A673 (cell line): Measurements from ENCODE around the gene METTL26. TPM values are rescaled to one million over a fixed set of nuclear protein-coding genes. Genes with fewer than 3 reads are reported as not detected.

Experiments
- BruUV-seq: library from RNA; stranded (reverse); fragments of 400-500 nt; replicated peaks from 2 replicates; lab custom pipeline; 2021; lab: Mats Ljungman, UMichigan
- CTCF ChIA-PET: fragments of 300-600 bp; sonication (Branson Sonifier 250); formaldehyde crosslinking; loops from one replicate; lab custom pipeline; 2022; ENCODE audit warnings: antibody characterized with exemption; lab: Charles Lee
- POLR2A ChIA-PET: fragments of 300-600 bp; sonication (Branson Sonifier 250); formaldehyde crosslinking; loops from one replicate; lab custom pipeline; 2022; ENCODE audit warnings: antibody characterized with exemption; ENCODE audit not compliant: low non-redundant PET; lab: Charles Lee
- DNase-seq: peaks from one replicate; pipeline ENCODE4 v3.0.0-alpha.2; 2015; ENCODE audit warnings: low spot score
- H3K27ac ChIP-seq: fragments of 200-600 bp; sonication (generic); 2 replicates; pipeline ENCODE4 v1.5.1; 2016; ENCODE audit warnings: mixed run types, low read depth, mild to moderate bottlenecking, mixed read lengths, antibody characterized with exemption, low read length; ENCODE audit not compliant: poor library complexity, severe bottlenecking
- H3K27me3 ChIP-seq: fragments of 200-600 bp; sonication (generic); replicated peaks from 2 replicates; pipeline ENCODE4 v1.6.1; 2017; ENCODE audit warnings: mixed run types, low read depth, mild to moderate bottlenecking, mixed read lengths, antibody characterized with exemption, low read length; ENCODE audit not compliant: insufficient read depth, poor library complexity
- H3K36me3 ChIP-seq: fragments of 200-600 bp; sonication (generic); 2 replicates; pipeline ENCODE4 v1.6.1; 2016; ENCODE audit warnings: mixed run types, mild to moderate bottlenecking, mixed read lengths, antibody characterized with exemption, low read length; ENCODE audit not compliant: insufficient read depth, poor library complexity, severe bottlenecking
- H3K4me1 ChIP-seq: fragments of 200-600 bp; sonication (generic); 2 replicates; pipeline ENCODE4 v1.6.1; 2017; ENCODE audit warnings: mixed run types, mild to moderate bottlenecking, mixed read lengths, antibody characterized with exemption, low read length; ENCODE audit not compliant: insufficient read depth, poor library complexity, severe bottlenecking
- H3K4me3 ChIP-seq: fragments of 200-600 bp; sonication (generic); 2 replicates; pipeline ENCODE4 v1.5.1; 2016; ENCODE audit warnings: low read depth, mixed run types, mild to moderate bottlenecking, mixed read lengths, low read length; ENCODE audit not compliant: poor library complexity, severe bottlenecking
- H3K9me3 ChIP-seq: fragments of 200-600 bp; sonication (generic); 2 replicates; pipeline ENCODE4 v1.6.1; 2016; ENCODE audit warnings: mixed run types, low read depth, mild to moderate bottlenecking, mixed read lengths, antibody characterized with exemption, low read length; ENCODE audit not compliant: poor library complexity, severe bottlenecking
- CTCF ChIP-seq: fragments of 300-800, 200-600 bp; sonication (generic); conservative IDR thresholded peaks from 2 replicates; pipeline ENCODE4 v1.5.1; 2017; ENCODE audit warnings: low read depth, mild to moderate bottlenecking, antibody characterized with exemption, low read length, moderate library complexity, mixed read lengths
- EZH2 ChIP-seq: fragments of 200-600 bp; sonication (generic); IDR thresholded peaks from 2 replicates; pipeline ENCODE4 v1.6.1; 2017; ENCODE audit warnings: borderline replicate concordance, low read depth, mild to moderate bottlenecking, mixed read lengths, antibody characterized with exemption, low read length; ENCODE audit not compliant: poor library complexity, severe bottlenecking
- intact Hi-C: fragments of 100-400 bp; cut with micrococcal nuclease; formaldehyde crosslinking; loops from one replicate; pipeline ENCODE4 v1.10.0; 2022; ENCODE audit not compliant: unreplicated experiment
- total RNA-seq: library from RNA; stranded (reverse); gene quantifications from 2 replicates; pipeline ENCODE4 v1.2.3, GENCODE V29; 2021

METTL26 gene
- total RNA-seq, 1 experiment from 2014 or later: 138 TPM

- H3K36me3 ChIP-seq: no peaks in the 10 kb centered on the region
- intact Hi-C loops: no loop called here
- H3K4me1 ChIP-seq: no peaks in the 10 kb centered on the region
- no TSS peak for BruUV-seq
- no peaks in the 10 kb centered on the region for H3K27me3 ChIP-seq
- peak overlapping the region; percentile 86 for H3K4me3 ChIP-seq
- H3K27ac ChIP-seq: peak overlapping the region; percentile 94
- ChIA-PET POLR2A (no interaction called here), CTCF (no interaction called here)
- TF ChIP-seq EZH2: no peak
- TF ChIP-seq CTCF: no peak
- DNase-seq: no peak
- H3K9me3 ChIP-seq: no peaks in the 10 kb centered on the region
Measured at GRCh38 chr16:649631-650030, 13.5 kb upstream of the METTL26 start.

GRCh38 chr16:648781-649589 lies 12.9 kb upstream of the METTL26 start, which contains the start of gene WDR90:
TSS of gene WDR90 (plus strand) at chr16:649365. CDS start at chr16:649417, 52 bp downstream.
- H3K4me3 ChIP-seq: peak within 1 kb of the TSS; percentile 86
- POLR2A ChIA-PET: no interaction called here
- H3K27ac ChIP-seq: peak within 1 kb of the TSS; percentile 94
- intact Hi-C loops: no loop called here
- H3K4me1 ChIP-seq: no peaks in the 10 kb centered on the region
- TF ChIP-seq EZH2 (no peak), CTCF (no peak)
- BruUV-seq: TSS peak; percentile 67
- H3K36me3 ChIP-seq: no peaks in the 10 kb centered on the region
- CTCF ChIA-PET: interaction anchor here (0.7 kb wide), 1 partner anchor 285 kb away, joined by 3 read pairs; no protein-coding TSS in a partner anchor
- peak; percentile 96 for DNase-seq
- H3K9me3 ChIP-seq: no peaks in the 10 kb centered on the region
- no peaks in the 10 kb centered on the region for H3K27me3 ChIP-seq

- BruUV-seq: no TSS peak
- intact Hi-C loops: no loop called here
Measured at GRCh38 chr16:648071-648780, 12.1 kb upstream of the METTL26 start.

More at GRCh38 chr16:648071-648780, 12.1 kb upstream of the METTL26 start:
- Histone ChIP-seq H3K27ac (peak overlapping the region; percentile 94), H3K9me3 (no peaks in the 10 kb centered on the region), H3K36me3 (no peaks in the 10 kb centered on the region), H3K27me3 (no peaks in the 10 kb centered on the region), H3K4me3 (peak overlapping the region; percentile 86), H3K4me1 (no peaks in the 10 kb centered on the region)
- peak; percentile 55 for DNase-seq
- no peak for TF ChIP-seq EZH2
- peak; percentile 72 for TF ChIP-seq CTCF
- POLR2A ChIA-PET: no interaction called here
- CTCF ChIA-PET: interaction anchor here (0.7 to 1.0 kb wide), 2 partner anchors 10 to 17 kb away, joined by 3 to 5 read pairs; no protein-coding TSS in a partner anchor
